Neural progenitor cell (in vitro differentiated cells): ENCODE data around the gene MYL5. TPM values are rescaled to one million over a fixed set of nuclear protein-coding genes. Genes with fewer than 3 reads are reported as not detected.
A peak's percentile ranks its signal among the peaks of the same experiment; 100 is the strongest.
"Not testable (repeated sequence)": the region's sequence is repeated elsewhere in the genome, so short reads cannot be mapped to it uniquely, and the experiment has no call there.

Experiments used
- DNase-seq: peaks from one replicate; pipeline ENCODE4 v3.0.0-alpha.2; 2016; ENCODE audit warnings: low spot score
- H2AFZ ChIP-seq: fragments of 200-600 bp; sonication (generic); replicated peaks from 2 replicates; pipeline ENCODE4 v1.6.1; 2016; ENCODE audit warnings: antibody characterized with exemption
- H3F3A ChIP-seq: fragments of 200-600 bp; sonication (generic); 2 replicates; pipeline ENCODE4 v1.6.1; 2016; ENCODE audit warnings: antibody characterized with exemption, low read depth
- H3K27ac ChIP-seq: fragments of 200-600 bp; sonication (generic); 2 replicates; pipeline ENCODE4 v1.5.1; 2016; ENCODE audit warnings: mild to moderate bottlenecking
- H3K27me3 ChIP-seq: fragments of 200-600 bp; sonication (generic); 2 replicates; pipeline ENCODE4 v1.6.1; 2016; ENCODE audit warnings: mild to moderate bottlenecking, moderate library complexity
- H3K36me3 ChIP-seq: fragments of 200-600 bp; sonication (generic); 2 replicates; pipeline ENCODE4 v1.5.1; 2016
- H3K4me1 ChIP-seq: fragments of 200-600 bp; sonication (generic); 2 replicates; pipeline ENCODE4 v1.6.1; 2016; ENCODE audit warnings: mixed run types
- H3K4me2 ChIP-seq: fragments of 200-600 bp; sonication (generic); 2 replicates; pipeline ENCODE4 v1.6.1; 2016
- H3K4me3 ChIP-seq: fragments of 200-600 bp; sonication (generic); 2 replicates; pipeline ENCODE4 v1.5.1; 2016
- H3K79me2 ChIP-seq: fragments of 200-600 bp; sonication (generic); 2 replicates; pipeline ENCODE4 v1.6.1; 2016; ENCODE audit warnings: low read depth
- H3K9ac ChIP-seq: fragments of 200-600 bp; sonication (generic); 2 replicates; pipeline ENCODE4 v1.6.1; 2016
- H3K9me3 ChIP-seq: fragments of 200-600 bp; sonication (generic); 2 replicates; pipeline ENCODE4 v1.5.1; 2016; ENCODE audit warnings: low read depth
- H4K20me1 ChIP-seq: fragments of 200-600 bp; sonication (generic); 2 replicates; pipeline ENCODE4 v1.6.1; 2016; ENCODE audit warnings: low read depth
- H3K27ac Mint-ChIP-seq: 3 replicates; pipeline ENCODE4 v1.8.0; 2021; ENCODE audit warnings: mixed read lengths
- H3K27me3 Mint-ChIP-seq: 2 replicates; pipeline ENCODE4 v1.8.0; 2022; ENCODE audit warnings: low read depth, mild to moderate bottlenecking, inconsistent platforms, moderate library complexity, mixed read lengths; ENCODE audit not compliant: insufficient read depth
- H3K36me3 Mint-ChIP-seq: 3 replicates; pipeline ENCODE4 v1.8.0; 2021; ENCODE audit warnings: mixed read lengths
- H3K4me1 Mint-ChIP-seq: 3 replicates; pipeline ENCODE4 v1.8.0; 2021; ENCODE audit warnings: mixed read lengths
- H3K4me3 Mint-ChIP-seq: 3 replicates; pipeline ENCODE4 v1.8.0; 2021; ENCODE audit warnings: mild to moderate bottlenecking, moderate library complexity, mixed read lengths
- H3K9me3 Mint-ChIP-seq: 3 replicates; pipeline ENCODE4 v1.8.0; 2020; ENCODE audit warnings: mixed read lengths
- CTCF ChIP-seq: fragments of 200-600 bp; sonication (generic); IDR thresholded peaks from 2 replicates; pipeline ENCODE4 v1.5.1; 2017; ENCODE audit warnings: antibody characterized with exemption, mild to moderate bottlenecking
- EZH2 ChIP-seq: fragments of 200-600 bp; sonication (generic); IDR thresholded peaks from 2 replicates; pipeline ENCODE4 v1.6.1; 2017; ENCODE audit warnings: antibody characterized with exemption, mild to moderate bottlenecking, moderate library complexity
- EZH2phosphoT487 ChIP-seq: fragments of 200-600 bp; sonication (generic); IDR thresholded peaks from 2 replicates; pipeline ENCODE4 v1.6.1; 2017; ENCODE audit warnings: antibody characterized with exemption
- total RNA-seq: library from RNA; depleted of rRNA; stranded (reverse); fragments of >200 nt; gene quantifications from 2 replicates; pipeline ENCODE4 v1.2.3, GENCODE V29; 2015; ENCODE audit warnings: low replicate concordance

Gene MYL5
- total RNA-seq, 1 donor from 2014 or later, result 0.21 TPM

- Mint-ChIP-seq H3K4me3 (peak within 1 kb of the TSS; percentile 83), H3K9me3 (peaks cover 18% of the 10 kb centered on the region), H3K27me3 (peaks cover 10% of the 10 kb centered on the region), H3K4me1 (peaks cover 7% of the 10 kb centered on the region), H3K36me3 (peaks cover 19% of the 10 kb centered on the region), H3K27ac (no peak within 1 kb of the TSS)
- peaks cover 9% of the 10 kb centered on the region for H3K4me1 ChIP-seq
- H2AFZ ChIP-seq, result peak within 1 kb of the TSS; percentile 83
- peaks cover 48% of the 10 kb centered on the region for H3K79me2 ChIP-seq
- no peaks in the 10 kb centered on the region for H3K9me3 ChIP-seq
- peak within 1 kb of the TSS; percentile 54 for H3K27ac ChIP-seq
- H3K4me3 ChIP-seq, result peak within 1 kb of the TSS; percentile 89
- peaks cover 4% of the 10 kb centered on the region for H3F3A ChIP-seq
- H4K20me1 ChIP-seq, result peaks cover 38% of the 10 kb centered on the region
- no peak for TF ChIP-seq EZH2phosphoT487
- no peak for TF ChIP-seq EZH2
- H3K9ac ChIP-seq, result peak within 1 kb of the TSS; percentile 100
- peak; percentile 98 for DNase-seq
- peak within 1 kb of the TSS; percentile 79 for H3K4me2 ChIP-seq
- H3K36me3 ChIP-seq, result no peaks in the 10 kb centered on the region
- H3K27me3 ChIP-seq, result peaks cover 15% of the 10 kb centered on the region
Observed at GRCh38 chr4:705278-706082, 31.1 kb downstream of the MYL5 start, which contains the start of gene PCGF3. Gene PCGF3, plus strand, starts transcription at chr4:705832. Its CDS starts 27,849 bp downstream, at chr4:733681.

- peaks cover 24% of the 10 kb centered on the region for H3K36me3 Mint-ChIP-seq
- DNase-seq, H3K4me1 ChIP-seq, H3K9me3 ChIP-seq, H3K4me1 Mint-ChIP-seq, H3K27me3 Mint-ChIP-seq, H3K36me3 ChIP-seq, H3K27ac Mint-ChIP-seq, H3F3A ChIP-seq: not testable (repeated sequence)
- H3K79me2 ChIP-seq, result peaks cover 55% of the 10 kb centered on the region
- H3K9me3 Mint-ChIP-seq, result peaks cover 22% of the 10 kb centered on the region
- peak overlapping the region; percentile 79 for H3K4me2 ChIP-seq
- H2AFZ ChIP-seq, result peak overlapping the region; percentile 83
- H4K20me1 ChIP-seq, result peaks cover 45% of the 10 kb centered on the region
- H3K4me3 Mint-ChIP-seq, result peak overlapping the region; percentile 43
- H3K9ac ChIP-seq, result peak overlapping the region; percentile 100
- peak overlapping the region; percentile 89 for H3K4me3 ChIP-seq
- H3K27ac ChIP-seq, result peak overlapping the region; percentile 54
- peaks cover 15% of the 10 kb centered on the region for H3K27me3 ChIP-seq
Observed at GRCh38 chr4:706083-706633, 31.8 kb downstream of the MYL5 start.

GRCh38 chr4:706834-707598 lies 32.7 kb downstream of the MYL5 start:
- peaks cover 49% of the 10 kb centered on the region for H4K20me1 ChIP-seq
- no peak overlapping the region for H2AFZ ChIP-seq
- H3F3A ChIP-seq, result peaks cover 4% of the 10 kb centered on the region
- H3K36me3 ChIP-seq, result no peaks in the 10 kb centered on the region
- peaks cover 5% of the 10 kb centered on the region for H3K4me1 Mint-ChIP-seq
- peak overlapping the region; percentile 64 for H3K4me3 Mint-ChIP-seq
- no peak for TF ChIP-seq CTCF
- no peak for TF ChIP-seq EZH2phosphoT487
- TF ChIP-seq EZH2, result no peak
- peaks cover 26% of the 10 kb centered on the region for H3K36me3 Mint-ChIP-seq
- H3K9me3 Mint-ChIP-seq, result peaks cover 22% of the 10 kb centered on the region
- peaks cover 9% of the 10 kb centered on the region for H3K4me1 ChIP-seq
- no peak overlapping the region for H3K27ac Mint-ChIP-seq
- no peaks in the 10 kb centered on the region for H3K9me3 ChIP-seq
- peaks cover 62% of the 10 kb centered on the region for H3K79me2 ChIP-seq
- DNase-seq, result no peak
- H3K9ac ChIP-seq, result peak overlapping the region; percentile 100
- H3K27me3 ChIP-seq, result peaks cover 15% of the 10 kb centered on the region
- H3K27ac ChIP-seq, result no peak overlapping the region
- peak overlapping the region; percentile 89 for H3K4me3 ChIP-seq
- peak overlapping the region; percentile 79 for H3K4me2 ChIP-seq
- H3K27me3 Mint-ChIP-seq, result peaks cover 7% of the 10 kb centered on the region

GRCh38 chr4:707929-708630 lies 33.7 kb downstream of the MYL5 start:
- Histone ChIP-seq H3K27me3 (peaks cover 15% of the 10 kb centered on the region), H3K27ac (no peak overlapping the region), H3K4me1 (peaks cover 9% of the 10 kb centered on the region), H3K4me3 (peak overlapping the region; percentile 6), H3K9me3 (no peaks in the 10 kb centered on the region), H2AFZ (no peak overlapping the region), H3K79me2 (peaks cover 72% of the 10 kb centered on the region), H3F3A (peaks cover 4% of the 10 kb centered on the region), H3K36me3 (no peaks in the 10 kb centered on the region), H3K4me2 (peak overlapping the region; percentile 79), H4K20me1 (peaks cover 60% of the 10 kb centered on the region), H3K9ac (no peak overlapping the region)
- peaks cover 24% of the 10 kb centered on the region for H3K9me3 Mint-ChIP-seq
- H3K4me3 Mint-ChIP-seq, result no peak overlapping the region
- H3K27ac Mint-ChIP-seq, result no peak overlapping the region
- H3K27me3 Mint-ChIP-seq, result peaks cover 3% of the 10 kb centered on the region
- TF ChIP-seq EZH2, result no peak
- no peak for TF ChIP-seq CTCF
- DNase-seq, result no peak
- peaks cover 5% of the 10 kb centered on the region for H3K4me1 Mint-ChIP-seq
- peaks cover 28% of the 10 kb centered on the region for H3K36me3 Mint-ChIP-seq
